Measurements from ENCODE around the gene UBE2S.
"Not testable (repeated sequence)": the region's sequence is repeated elsewhere in the genome, so short reads cannot be mapped to it uniquely, and the experiment has no call there.

The UBE2S gene

DNA sequence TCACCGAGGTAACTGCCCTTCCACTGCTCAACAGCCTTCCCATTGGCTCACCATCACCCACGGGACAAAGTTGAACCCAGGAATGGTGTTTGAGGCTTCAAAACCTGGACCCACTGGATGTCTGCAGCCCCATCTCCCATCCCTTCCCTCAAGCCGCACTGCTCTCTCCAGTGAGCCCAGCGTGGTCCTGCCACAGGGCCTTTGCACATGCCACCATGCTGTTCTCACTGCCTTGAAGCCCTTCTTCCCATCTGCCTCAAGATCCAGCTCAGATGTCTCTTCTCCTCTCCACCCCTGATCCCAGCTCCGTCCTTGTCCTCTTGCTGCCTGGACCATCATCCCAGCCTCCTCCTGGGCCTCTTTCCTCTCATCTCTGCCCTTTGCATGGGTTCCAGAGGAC lies 31.5 kb upstream of the UBE2S start:
- FAIRE-seq: no peak

DNA sequence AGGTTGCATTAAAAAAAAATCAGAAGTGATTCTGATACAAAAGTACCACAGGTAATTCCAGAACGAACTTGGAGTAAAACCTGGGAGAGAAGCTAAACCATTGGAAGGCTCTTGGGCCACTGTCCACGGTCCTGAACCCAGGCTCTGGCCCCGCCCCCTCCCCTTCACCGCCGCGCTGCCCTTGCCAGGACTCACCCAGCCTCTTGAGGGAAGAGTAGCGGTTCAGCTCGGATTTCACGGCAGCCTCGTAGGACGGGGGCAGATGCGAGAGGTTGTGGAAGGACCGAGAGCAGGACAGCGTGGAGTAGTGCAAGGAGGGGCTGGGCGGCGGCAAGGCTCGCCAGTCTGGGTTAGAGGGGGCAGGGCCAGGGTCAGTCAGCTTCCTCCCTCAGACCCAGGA lies 29.8 kb upstream of the UBE2S start:
- no peak for FAIRE-seq

DNA sequence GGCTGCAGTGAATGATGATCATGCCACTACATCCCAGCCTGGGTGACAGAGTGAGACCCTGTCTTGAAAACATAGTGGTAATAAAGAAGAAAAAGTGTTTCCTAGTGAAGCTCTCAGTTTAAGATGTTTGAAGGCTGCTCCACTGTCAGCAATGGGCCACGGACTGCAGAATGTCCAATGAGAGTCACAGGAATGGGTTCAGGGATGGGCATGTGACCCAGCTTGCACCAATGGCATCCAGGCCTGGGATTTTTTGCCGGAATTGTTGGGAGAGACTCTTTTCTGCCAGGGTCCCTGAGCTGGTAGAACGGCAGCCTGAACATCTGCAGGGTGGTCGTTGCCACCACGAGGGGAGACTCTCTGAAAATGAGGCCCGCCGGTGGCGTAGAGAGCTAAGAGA lies 29.3 kb upstream of the UBE2S start:
- FAIRE-seq: no peak

DNA sequence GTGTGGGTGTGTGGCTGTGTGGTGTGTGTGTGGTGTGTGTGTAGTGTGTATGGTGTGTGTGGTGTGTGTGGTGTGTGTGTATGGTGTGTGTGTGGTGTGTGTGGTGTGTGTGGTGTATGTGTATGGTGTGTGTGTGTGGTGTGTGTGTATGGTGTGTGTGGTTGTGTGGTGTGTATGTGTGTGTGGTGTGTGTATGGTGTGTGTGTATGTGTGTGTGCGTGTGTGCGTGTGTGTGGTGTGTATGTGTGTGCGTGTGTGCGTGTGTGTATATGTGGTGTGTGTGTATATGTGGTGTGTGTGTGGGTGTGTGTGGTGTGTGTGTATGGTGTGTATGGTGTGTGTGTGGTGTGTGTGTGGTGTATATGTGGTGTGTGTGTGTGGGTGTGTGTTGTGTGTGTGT lies 27.4 kb upstream of the UBE2S start:
- FAIRE-seq: no peak

DNA sequence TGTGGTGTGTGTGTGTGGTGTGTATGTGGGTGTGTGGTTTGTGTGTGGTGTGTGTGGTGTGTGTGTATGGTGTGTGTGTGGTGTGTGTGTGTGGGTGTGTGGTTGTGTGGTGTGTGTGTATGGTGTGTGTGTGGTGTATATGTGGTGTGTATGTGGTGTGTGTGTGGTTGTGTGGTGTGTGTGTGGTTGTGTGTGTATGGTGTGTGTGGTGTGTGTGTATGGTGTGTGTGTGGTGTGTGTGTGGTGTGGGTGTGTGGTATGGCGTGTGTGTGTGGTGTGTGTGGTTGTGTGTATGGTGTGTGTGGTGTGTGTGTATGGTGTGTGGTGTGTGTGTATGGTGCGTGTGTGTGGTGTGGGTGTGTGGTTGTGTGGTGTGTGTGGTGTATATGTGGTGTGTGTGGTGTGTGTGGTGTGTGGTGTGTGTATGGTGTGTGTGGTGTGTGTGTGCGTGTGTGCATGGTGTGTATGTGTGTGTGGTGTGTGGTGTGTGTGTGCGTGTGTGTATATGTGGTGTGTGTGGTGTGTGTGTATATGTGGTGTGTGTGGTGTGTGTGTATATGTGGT lies 26.9 kb upstream of the UBE2S start:
- FAIRE-seq: no peak

DNA sequence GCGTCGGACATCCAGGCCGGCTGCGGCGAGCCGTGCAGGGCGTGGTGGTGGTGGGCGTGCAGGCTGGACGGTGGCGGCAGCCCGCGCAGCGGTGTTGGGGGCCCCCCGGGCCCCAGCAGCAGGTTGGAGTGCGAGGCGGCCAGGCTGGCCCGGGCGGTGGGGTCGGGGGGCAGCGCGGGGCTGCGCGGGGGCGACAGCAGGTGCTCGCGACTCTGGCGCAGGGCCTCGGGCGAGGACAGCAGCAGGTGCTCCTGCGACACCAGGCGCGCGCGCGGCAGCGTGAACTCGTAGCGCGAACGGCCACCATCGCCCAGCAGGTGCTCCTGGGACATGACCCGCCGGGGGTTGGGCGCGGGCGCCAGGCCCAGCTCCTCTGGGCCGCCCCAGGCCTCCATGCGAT lies 25.7 kb upstream of the UBE2S start:
- no peak for FAIRE-seq

DNA sequence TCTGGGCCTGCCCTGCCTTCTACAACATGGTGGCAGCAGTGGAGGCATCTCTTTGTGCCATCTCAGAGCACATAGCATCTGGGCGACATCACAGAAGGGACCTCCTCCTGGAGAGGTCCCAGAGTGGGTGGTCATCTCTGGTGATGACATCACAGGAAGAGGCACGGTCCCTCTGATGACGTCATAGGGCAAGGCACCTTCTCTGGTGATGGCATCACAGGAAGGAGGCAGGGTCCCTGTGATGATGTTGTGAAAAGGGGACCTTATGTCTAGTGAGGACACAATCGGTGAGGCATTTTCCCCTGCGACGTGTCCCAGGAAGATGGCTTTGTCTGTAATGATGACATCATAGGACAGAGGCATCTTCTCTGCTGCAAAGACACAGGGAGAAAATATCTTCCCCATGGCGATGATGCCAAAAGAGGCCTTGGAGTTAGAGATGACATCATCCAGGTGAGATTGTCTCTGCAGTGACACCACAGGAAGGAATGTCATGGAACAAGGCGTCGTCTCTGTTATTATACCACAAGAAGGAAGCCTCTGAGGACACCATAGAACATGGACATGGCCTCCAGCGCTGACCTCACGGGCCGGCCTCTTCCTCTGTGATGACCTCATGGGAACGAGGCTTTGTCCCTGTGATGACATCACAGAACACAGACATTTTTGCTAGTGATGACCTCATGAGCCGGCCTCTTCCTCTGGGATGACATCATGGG lies 24.8 kb upstream of the UBE2S start:
- FAIRE-seq: no peak

DNA sequence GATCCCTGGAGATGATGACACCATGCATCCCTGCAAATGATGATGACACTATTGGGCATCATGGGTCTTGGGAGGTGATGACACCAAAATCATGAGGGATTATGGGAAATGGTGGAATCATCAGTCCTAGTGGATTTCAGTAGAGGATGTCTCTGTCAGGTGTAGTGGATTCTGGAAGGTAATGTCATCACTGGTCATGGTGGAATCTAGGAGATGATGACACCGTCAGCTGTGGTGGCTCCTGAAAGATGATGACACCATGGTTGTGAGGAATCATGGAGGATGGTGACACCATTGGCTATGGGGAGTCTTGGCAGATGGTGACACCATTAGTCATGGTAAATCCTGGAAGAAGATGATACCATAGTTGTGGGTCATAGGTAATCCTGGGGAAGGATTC lies 23.6 kb upstream of the UBE2S start:
- no peak for FAIRE-seq

DNA sequence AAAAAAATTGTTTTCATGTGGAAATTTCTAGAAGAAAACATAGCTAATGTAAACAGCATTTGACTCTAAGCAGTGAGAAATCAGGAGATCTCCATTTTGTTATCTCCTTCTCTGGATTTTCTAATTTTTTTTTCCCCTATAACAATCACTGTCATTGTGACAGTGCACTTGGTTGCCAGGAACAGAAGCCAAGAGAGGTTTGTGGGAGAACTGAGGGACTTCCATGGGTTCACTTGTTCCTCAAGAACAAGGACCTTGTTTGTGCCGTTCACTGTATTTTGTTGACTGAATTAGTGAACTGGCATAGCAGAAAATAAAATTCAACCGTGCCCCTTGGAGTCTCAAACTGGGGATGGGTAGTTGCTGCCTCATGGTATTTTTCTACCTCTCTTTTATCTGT lies 18.5 kb upstream of the UBE2S start:
- no peak for FAIRE-seq

DNA sequence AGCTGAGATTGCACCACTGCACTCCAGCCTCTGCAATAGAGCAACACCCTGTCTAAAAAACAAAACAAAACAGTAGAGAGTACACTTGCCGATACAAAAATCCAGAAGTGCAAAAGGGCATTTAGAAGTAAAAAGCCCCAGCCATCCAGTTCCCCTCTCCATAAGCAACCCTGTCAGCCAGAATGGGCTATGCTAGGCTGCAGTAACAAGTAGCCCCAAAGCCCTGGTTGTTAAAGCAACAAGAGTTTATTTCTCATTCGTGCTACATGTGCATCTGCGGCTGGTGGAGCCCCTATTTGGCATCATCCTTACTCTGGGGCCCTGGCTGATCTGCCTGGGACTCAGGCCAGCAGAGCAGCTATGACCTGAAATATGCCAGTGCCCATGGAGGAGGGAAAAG lies 16.9 kb upstream of the UBE2S start:
- no peak for FAIRE-seq

DNA sequence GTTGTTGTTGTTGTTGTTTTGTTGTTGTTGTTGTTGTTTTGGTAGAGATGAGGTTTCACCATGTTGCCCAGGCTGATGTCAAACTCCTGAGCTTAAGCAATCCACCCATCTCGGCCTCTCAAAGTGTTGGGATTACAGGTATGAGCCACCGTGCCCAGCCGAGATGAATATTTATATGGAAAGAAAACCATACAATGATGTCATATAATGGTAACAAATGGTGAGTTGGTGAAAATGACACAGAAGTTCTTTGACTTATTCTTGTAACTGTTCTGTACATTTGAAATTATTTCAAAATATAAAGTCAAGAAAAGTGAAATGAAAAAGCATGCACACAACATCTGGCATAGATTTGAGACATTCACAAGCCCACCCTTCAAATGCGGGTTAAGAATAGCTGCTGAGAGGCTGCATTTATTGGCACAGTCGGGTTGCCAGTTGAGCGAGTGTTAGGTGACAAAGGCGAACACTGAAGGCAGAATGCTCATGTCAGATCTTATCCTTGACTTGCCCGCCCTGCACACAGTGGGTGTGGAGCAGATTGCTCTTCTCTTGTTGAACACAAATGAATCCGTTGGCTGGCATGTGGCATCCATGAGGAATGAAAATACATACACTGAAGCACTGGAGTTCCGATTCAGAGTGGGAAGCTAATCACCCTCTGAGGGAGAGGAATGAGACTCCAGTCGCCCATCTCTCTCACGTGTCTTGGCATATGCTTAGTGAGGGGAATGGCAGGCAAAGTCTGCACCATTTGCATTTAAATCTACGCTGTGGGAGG lies 15.8 kb upstream of the UBE2S start:
- no peak for FAIRE-seq

DNA sequence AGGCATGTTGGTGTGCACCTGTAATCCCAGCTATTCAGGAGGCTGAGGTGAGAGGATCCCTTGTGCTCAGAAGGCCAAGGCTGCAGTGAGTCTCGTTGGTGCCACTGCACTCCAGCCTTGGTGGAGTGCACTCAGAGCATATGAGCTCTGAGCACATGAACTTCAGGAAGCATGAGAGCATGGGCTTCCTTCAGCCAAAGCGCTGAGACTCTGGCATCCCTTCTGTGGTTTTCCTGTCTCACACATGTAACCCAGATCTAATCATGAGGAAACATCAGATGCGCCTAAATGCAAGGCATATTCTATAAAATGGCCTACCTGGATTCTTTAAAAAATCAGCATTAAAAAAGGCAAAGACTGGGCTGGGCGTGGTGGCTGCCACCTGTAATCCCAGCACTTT lies 13.7 kb upstream of the UBE2S start:
- not testable (repeated sequence) for FAIRE-seq

DNA sequence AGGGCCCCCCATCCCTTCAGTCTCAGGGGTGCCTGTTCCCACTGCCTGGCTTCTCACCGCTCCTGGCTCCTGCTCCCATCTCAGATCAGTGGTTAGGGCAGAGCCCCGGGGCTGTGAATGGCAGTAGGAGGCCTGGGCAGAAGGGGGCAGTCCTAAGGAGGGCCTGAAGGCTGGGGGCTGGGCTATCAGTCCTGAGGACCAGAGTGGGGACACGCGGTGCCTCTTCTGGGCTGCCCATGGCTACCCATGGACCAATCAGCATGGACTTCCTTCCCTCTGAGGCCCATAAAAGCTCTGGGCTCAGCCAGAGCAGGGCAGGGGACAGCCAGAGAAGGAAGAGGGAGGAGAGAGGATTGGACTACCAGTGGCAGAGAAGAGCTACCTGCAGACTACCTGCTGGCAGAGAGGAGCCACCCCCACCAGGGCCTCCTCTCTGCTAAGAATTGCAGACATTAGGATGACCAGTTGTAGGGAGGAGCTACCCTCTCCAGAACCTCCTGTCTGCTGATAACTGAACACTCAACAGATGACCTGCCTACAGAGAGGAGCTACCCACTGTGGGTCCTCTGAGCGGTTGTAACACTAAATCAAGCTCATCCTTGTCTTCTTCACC lies 12.1 kb upstream of the UBE2S start:
- FAIRE-seq: no peak

DNA sequence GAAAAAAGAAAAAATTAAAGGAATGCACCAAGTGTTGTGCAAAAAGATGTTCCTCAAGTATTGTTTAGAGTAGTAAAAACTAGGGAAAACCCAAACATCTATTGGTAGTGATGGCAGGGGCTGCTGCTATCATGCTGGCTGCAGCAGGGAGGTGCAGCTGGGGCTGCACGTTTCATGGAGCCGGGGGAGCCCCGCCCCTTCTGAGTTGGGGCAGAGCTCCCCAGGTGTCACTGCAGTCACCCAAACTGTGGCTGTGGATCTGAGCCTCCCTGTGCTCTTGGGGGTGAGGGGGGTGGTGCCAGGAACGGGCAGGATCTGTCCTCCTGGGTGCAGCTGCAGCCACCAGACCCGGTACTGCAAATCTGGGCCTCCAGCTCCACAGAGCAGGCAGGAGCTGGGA lies 11.5 kb upstream of the UBE2S start:
- FAIRE-seq: no peak

DNA sequence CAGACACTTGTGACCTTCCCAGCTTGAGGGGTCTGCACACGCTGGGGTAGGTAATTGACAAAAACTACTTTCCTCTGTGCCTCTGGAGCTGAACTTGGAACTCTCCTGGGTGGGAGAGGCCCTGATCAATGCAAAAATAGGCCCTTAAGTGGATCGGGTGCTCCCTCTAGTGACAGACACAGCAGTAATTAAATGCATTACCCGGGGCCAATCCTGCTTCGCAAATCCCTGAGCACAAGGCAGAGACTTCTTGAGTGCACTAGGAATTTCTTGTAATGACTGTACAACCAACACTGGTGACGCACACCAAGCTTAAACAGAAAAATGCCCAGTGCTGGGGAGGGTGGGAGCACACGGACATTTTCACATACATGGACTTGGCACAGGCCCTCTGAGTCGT lies 10.6 kb upstream of the UBE2S start:
- no peak for FAIRE-seq

DNA sequence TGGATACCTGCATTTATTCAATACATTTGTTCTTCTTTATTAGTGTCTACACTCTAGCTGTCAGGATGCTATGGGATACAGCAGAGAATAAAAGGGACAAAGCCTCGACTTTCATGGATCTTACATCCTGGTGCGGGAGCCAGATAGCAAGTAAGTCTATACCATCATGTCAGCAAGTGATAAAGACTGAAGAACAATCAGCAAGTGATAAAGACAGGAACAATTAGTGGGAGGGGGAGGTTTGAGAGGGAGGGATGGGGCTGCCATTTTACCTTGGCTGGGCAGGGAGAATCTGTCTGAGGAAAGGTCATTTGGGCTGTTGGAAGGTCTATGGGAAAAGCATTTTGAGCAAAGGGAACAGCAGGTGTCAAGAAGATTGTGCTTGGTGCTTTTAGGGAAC lies 2.6 kb upstream of the UBE2S start:
- FAIRE-seq: no peak

DNA sequence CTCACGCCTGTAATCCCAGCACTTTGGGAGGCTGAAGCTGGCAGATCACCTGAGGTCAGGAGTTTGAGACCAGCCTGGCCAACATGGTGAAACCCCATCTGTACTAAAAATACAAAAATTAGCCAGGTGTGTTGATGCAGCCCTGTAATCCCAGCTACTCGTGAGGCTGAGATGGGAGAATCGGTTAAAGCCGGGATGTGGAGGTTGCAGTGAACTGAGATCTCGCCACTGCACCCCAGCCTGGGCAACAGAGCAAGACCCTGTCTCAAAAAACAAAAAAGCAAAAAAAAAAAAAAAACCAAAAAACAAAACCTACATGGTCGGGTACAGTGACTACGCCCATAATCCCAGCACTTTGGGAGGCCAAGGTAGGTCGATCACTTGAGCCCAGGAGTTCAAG lies 1.6 kb upstream of the UBE2S start:
- not testable (repeated sequence) for FAIRE-seq

DNA sequence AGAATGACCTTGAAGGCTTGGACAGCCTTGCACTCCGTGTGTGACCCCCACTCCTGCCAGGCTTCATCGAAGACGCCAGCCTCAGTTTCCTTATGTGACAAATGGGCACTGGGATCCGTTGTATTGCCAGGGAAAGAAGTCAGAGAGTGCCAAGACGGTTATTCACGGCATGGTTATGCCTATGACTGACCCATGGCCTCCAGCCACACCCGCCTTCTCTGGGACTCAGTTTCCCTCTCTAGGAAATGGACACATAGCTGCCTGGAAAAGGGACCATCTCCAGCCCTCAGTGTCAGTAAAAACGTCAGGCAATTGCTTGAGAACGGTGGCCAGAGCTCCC lies 915 bp upstream of the UBE2S start:
- no peak for FAIRE-seq

DNA sequence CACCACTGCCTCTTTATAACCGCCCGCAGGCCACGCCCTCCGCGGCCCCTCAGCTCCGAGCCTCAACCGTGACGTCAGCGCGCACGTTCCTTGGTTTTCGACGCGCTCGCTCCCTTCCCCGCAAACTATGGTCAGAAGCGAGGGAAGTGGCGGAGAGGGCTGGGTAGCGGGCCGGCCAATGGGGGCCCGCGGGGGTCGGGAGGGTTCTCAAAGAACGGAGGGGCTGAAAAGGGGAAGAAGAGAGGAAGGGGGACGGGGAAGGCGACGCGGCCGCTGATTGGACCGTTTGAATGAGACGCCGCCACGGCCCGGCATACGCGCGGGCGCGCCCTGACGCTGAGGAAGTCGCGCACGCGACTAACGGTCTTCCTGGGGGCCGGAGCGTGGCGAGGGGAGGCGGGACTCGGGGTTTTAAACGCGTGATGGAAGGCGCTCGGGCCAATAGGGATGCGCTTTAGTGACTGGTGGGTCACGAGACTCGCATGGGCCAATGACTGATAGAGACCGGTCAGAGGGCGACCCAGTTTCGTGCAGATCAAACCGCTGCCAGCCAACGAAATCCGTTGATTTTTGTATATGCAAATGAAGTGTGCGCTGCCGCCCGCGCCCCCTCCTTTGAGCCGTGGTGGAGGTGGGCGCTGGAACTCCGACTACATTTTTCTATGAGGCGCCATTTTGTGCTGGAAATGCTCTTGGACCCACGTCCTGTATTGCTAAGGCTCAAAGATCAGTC lies 378 bp upstream of the UBE2S start:
- FAIRE-seq: peak; percentile 93

DNA sequence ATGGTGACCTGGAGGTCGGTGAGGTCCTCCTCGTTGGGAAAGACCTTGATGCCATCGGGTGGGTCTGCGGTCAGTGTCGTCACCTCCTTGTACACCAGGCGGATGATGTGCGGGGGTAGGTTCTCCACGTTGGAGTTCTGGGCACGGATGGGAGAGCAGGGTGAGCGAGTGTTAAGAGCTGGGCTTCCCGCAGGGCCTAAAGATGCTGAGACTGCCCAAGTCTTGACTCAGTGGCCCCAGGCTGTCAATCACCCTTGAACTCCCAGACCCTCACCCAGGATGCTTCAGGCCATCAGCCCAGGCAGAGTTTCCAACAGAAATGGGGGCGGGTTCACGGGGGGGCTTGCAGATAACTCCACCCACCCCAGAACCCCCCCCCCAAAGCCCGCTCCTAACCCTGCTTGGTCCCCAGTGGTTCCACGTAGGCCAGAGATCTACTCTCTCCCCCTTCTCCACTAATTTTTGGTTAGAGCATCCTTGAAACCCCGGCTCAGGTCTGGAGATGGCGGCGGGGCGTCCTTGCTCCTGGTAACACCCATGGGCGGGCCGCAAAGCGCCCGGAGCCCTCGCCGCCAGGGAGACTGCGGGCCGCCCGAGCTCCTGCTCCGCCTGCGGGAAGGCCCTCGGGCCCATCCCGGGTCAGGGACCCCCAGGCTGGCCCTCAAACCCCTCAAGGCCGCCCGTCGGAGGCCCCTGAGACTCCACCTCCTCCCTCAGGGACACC lies 600 bp downstream of the UBE2S start:
- no peak for FAIRE-seq

DNA sequence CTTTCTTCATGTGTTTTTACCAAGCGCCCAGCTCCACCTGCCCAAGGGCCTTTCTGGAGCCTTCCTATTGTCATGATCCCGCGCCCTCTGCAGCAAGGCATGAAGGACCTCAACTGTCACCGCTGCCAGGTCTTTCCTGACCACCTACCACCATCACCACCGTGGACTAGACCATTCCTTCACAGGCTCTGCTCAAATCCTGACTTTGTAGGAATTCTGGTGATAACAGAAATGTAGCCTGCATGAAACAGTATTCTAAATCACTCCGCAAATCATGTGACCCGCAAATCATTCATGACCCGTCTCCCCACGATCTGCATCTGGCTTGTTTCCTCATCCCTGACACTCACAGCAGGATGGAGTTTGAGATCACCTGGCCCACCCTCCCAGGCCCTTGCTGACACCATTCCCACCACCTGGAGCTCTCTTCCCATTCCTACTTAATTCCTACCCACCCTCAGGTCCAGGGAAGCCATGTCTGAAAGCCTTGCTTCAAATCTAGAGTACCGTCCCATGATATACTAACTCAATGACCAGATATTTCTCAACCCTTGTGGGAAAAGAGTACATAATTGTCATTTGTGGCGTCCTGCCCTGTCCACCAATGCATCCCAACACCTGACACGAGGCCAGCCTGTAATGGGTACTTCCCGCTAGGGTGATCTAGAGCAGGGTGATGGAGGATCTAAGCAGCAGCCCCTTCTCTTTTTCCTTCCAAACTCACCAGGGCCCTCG lies 1.3 kb downstream of the UBE2S start:
- FAIRE-seq: no peak

DNA sequence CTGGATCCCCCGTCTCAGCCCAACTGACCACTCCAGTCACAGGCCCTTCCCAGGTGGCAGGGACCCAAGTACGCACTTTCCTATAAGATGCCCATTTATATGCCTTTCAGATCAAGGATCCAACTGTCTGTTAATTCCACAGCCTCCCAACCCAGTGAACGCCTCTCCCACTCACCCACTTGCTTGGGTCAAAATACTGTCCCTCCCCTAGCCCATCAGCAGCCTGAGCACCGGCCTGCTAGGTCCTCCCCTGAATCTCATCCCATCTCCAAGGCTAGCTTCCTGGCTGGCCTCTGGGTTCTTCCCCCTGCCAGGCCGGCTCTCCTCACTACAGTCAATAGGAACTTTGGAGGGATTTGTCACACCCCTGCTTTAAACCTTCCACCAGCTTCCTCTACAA lies 1.9 kb downstream of the UBE2S start:
- FAIRE-seq: no peak

Measured in endometrium (tissue), 2 donors.